SHP77 treated with DMSO at 0.1 percent for 48 hours (cell line): ENCODE measurements around the gene MYZAP.
A peak's percentile ranks its signal among the peaks of the same experiment; 100 is the strongest.

ENCODE experiments used
- DNase-seq: peaks from one replicate; lab custom pipeline; 2025; lab: John Stamatoyannopoulos, UW

Gene MYZAP, protein sequence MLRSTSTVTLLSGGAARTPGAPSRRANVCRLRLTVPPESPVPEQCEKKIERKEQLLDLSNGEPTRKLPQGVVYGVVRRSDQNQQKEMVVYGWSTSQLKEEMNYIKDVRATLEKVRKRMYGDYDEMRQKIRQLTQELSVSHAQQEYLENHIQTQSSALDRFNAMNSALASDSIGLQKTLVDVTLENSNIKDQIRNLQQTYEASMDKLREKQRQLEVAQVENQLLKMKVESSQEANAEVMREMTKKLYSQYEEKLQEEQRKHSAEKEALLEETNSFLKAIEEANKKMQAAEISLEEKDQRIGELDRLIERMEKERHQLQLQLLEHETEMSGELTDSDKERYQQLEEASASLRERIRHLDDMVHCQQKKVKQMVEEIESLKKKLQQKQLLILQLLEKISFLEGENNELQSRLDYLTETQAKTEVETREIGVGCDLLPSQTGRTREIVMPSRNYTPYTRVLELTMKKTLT

GRCh38 chr15:57591822-57592367, at the start of gene MYZAP:
MYZAP (plus strand) TSS chr15:57591904; CDS start chr15:57592035, 131 bp downstream.
- DNase-seq: no peak

DNA sequence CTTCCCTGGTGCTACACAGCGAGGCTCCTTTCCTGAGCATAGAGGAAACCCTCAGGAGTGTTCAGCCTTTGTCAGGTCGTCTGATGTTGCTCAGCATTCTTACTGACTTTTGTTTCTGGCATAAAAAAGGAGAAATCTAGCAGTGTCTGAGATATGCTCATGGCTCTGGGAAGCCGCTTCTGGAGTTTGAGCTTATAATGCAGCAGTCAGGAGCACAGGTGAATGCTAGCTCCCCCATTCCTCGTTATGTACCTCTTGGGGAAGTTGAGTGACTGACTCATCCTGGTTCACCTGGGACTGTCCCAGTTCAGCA, 49.2 kb upstream of the MYZAP start:
- DNase-seq: no peak

DNA sequence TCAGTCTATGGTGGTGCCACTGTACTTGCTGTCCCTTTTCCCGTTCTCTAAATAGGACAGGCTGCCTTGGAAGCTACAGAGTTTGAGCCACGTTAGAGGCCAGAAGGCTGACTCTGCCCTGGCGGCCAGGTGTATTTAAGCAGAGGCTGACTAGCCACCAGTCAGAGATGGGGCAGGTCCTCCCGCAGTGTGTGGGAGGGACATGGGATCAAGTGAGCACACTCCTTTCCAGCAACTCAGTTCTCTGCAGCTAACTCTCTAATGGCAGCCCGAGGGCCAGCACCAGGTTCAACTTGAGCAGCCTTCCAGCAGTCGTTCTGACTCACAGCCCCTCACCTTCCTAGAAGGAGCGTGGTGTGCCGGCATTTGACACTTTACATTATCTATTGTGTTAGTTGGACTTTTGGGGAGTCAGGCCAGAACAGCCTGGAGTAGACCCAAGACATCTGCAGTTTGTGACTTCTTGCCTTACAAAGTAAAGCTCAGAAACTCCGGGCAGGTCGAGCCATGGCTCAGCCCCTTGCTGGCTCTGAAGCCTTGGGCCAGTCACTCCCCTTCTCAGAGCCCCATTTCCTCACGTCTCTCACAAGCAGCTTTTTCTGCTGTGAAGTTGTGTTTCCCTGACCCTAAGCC, 46.7 kb upstream of the MYZAP start:
- DNase-seq: no peak

- no peak for DNase-seq
These were observed 45.7 kb upstream of the MYZAP start for GRCh38 chr15:57545995-57546394.

- no peak for DNase-seq
These were observed 44.4 kb upstream of the MYZAP start for GRCh38 chr15:57547243-57547755.

DNA sequence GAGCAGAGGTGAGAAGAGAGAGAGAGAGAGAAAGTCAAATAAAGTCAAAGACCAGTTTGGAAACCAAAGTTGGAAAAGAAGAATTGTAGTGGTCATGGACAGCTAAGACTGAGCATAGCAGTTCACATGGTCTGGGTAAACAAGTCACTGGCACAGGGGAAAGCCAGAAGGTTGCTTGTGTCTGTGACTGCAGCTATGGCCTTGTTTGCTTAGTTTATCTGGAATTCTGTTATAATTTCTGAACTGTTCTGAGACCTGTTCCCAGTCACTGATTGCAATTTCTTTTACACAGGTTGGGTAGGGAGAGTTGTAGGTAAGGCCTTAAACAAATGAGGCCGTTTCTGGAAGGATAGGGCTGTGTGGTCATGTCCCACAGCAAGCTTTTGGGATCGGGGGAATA, 43.4 kb upstream of the MYZAP start:
- DNase-seq: no peak

DNA sequence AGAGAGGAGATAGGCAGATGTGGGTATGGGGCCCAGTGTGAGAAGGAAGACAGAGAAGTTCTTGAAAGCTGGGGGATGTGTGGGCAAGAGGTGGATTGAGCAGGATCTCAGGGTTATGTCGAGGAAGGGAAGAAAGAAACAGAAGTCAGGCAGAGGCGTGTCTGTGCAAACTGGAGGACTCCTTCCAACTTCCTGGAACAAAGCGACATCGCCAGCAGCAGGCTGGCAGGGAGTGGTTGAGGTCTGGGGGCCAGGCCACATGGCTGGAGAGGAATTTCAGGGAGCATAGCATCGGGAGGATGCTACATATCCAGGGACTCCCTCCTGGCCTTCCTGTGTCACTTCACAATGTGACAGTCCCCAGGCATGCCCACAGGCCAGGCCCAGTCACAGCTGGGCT, 42.9 kb upstream of the MYZAP start:
- no peak for DNase-seq

- no peak for DNase-seq
These were observed 41.8 kb upstream of the MYZAP start for GRCh38 chr15:57549935-57550334.

GRCh38 chr15:57550640-57551039, 41.1 kb upstream of the MYZAP start:
- no peak for DNase-seq

DNA sequence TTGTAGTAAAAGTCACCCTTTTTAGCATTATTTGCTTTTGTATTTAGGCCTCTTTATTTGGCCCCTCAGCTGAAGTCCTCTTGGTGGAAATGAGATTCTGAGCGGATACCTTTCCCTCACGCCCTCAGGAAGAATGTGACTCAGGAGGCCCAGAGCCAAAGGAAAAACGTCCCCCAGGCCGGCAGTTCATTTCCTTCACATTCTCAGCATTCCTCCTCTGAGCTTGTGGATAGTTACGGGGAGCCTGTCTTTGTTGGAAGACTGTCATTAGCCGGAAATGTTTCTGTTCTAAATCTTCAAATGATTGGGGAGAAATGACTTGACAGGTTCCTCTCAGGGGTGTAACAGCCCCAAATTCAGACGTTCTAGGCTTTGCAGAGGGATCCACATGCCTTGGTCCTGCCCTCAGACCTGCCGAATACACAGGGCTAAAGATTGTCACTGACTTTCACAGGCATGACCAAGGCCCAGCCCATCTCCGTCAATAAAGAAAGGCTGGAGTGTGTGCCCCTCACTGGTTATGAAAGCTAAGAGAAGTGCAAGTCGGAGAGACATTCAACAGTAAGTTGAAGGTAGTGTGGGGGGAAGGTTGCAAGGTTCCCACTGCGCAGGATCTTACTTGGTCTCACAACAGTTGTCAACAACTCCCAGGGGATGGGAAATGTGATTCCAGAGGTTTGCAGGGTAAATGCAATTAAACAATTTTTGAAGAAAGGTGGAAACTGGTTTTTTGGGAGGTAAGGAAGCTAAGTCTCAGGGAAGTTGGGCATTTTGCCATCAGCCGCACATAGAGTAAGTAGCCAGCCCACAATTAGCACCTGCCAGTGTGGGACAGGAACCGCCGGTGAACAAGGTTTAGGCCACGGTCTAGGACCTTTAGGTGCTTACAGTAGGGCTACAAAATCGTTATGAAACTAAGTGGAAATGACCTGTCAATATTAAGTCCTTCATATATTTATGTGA, 39.7 kb upstream of the MYZAP start:
- DNase-seq: no peak

DNA sequence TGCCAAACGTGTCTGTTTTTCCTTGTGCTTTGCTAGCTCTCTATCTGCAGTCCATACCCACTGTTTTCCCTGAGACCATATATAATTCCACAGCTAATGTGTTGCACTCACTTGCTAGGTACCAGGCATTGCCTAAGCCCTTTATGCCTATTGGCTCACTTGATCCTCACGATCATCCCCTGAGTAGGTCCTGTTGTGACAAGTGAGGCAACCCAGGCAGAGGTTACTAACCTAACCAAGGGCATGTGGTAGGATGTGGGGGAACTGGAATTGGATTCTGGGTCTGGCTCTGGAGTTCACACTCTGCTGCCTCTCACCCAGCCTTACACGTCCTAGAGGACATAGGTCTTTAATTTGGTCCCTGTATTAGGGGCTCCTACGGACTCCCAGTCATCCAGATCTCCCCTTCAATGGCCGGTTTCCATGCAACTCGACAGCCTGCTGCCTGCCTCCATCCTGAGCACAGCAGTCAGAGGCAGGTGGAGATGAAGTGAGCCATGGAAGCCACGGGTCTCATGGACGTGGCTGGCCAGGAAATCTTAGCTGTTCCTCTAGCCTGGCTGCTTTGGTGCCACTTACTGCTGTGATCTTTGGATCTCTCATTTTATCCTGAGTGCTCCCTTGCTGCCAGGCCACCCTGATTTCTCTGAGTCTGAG, 38.9 kb upstream of the MYZAP start:
- no peak for DNase-seq

- no peak for DNase-seq
These were observed 38.2 kb upstream of the MYZAP start for GRCh38 chr15:57553526-57553925.

GRCh38 chr15:57554063-57554811, 37.5 kb upstream of the MYZAP start:
- DNase-seq: peak; percentile 61

GRCh38 chr15:57554812-57555179, 36.9 kb upstream of the MYZAP start:
- DNase-seq: peak; percentile 48

- DNase-seq: no peak
These were observed 36.4 kb upstream of the MYZAP start for GRCh38 chr15:57555270-57555669.

DNA sequence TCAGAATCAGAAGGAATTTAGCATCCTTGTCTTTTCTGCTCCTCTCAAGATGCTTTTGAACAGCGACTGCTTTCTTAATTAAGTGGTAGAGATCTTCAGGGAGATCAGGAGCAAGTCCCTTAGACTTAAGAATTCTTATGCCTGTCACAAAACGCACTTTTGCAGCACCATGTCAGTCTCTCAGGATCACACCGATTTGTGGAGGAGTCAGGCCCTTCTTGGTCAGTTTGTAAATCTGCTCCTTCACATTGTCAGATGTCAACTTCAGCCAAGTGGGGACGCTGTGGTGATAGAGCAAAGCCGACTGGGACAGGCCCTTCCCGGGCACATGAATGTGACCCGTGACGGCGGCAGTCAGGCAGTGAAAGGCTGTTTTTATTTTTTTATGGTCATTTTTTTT, 35.7 kb upstream of the MYZAP start:
- DNase-seq: no peak

- no peak for DNase-seq
These were observed 34.4 kb upstream of the MYZAP start for GRCh38 chr15:57557267-57557666.

DNA sequence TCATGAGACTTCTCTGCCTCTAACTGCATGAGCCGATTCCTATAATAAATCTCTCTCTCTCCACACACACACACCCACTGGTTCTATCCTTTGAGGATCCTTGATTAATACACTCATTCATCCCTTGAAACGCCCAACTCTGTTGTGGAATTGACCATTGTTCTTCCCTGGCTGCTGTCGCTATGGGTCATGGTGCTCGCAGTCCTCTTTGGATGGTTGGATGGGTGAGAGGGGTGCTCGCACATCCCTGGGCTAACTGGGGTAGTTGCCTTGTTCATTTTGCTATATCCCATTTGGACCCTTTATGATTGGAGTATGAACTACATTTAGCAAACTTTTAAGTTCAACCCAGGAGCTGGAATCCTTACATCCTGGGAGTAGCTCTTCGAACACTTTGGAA, 33.9 kb upstream of the MYZAP start:
- no peak for DNase-seq

DNA sequence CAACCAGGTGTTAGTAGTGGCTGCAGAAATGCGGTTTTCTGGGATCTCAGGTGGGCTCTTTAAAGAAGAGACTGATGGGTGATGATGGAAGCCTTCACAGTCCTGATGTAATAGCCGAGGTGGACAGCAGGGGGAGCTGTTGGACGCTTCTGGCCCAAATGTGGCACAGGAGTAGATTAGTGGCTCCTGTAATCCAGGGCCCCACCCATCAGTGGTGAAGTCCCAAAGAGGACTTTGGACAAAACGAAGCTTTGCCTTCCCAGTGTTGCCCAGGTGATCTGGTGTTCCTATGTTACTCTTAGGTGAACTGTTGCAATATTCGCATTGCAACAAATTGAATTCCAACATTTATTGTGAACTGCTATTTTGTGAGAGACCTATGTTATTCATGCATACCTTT, 31.8 kb upstream of the MYZAP start:
- DNase-seq: peak; percentile 12

GRCh38 chr15:57561041-57561711, 30.5 kb upstream of the MYZAP start:
- peak; percentile 61 for DNase-seq
